Right lobe of liver (tissue), 4 donors: ENCODE data around the gene WDR27.

Experiments
- POLR2A ChIP-seq: fragments of 450-650 bp; IDR thresholded peaks from one replicate; pipeline ENCODE4 v1.6.1; 2017; ENCODE audit warnings: antibody characterized with exemption, mild to moderate bottlenecking
- TF ChIP-seq, protein P1 (sequence below), 4 donors: fragments of 200-600 bp in 3 of 4; fragments of 450-650 bp in 1 of 4; IDR thresholded peaks; one replicate each; pipeline versions ENCODE4 v1.5.1 to v1.8.0; 2016 to 2022; ENCODE audit warnings: antibody characterized with exemption in 4 of 4, mild to moderate bottlenecking in 2 of 4
- donor health status: DM: no; HTN: no; CAD: no.
- donor health status: DM: no; HTN: no; CAD: no.
- donor health status: DM: no; HTN: yes; CAD: no.

GRCh38 chr6:169659820-169660610 is 41.8 kb downstream of the WDR27 start:
- no peak for TF ChIP-seq POLR2A
- TF ChIP-seq, protein P1, sequence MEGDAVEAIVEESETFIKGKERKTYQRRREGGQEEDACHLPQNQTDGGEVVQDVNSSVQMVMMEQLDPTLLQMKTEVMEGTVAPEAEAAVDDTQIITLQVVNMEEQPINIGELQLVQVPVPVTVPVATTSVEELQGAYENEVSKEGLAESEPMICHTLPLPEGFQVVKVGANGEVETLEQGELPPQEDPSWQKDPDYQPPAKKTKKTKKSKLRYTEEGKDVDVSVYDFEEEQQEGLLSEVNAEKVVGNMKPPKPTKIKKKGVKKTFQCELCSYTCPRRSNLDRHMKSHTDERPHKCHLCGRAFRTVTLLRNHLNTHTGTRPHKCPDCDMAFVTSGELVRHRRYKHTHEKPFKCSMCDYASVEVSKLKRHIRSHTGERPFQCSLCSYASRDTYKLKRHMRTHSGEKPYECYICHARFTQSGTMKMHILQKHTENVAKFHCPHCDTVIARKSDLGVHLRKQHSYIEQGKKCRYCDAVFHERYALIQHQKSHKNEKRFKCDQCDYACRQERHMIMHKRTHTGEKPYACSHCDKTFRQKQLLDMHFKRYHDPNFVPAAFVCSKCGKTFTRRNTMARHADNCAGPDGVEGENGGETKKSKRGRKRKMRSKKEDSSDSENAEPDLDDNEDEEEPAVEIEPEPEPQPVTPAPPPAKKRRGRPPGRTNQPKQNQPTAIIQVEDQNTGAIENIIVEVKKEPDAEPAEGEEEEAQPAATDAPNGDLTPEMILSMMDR (IDR thresholded peaks at IDR 0.05), result no peak
